Measurements from ENCODE around the gene MEGF9.

- no peak for TF ChIP-seq CTCF (optimal IDR thresholded peaks at IDR 0.05 in 1 of 3, IDR thresholded peaks at IDR 0.05 in 1 of 3, conservative IDR thresholded peaks at IDR 0.05 in 1 of 3; ENCODE audit: extremely low read depth in 1 of 3, insufficient read depth in 2 of 3, low read length in 3 of 3)
- no peak for TF ChIP-seq EZH2 (IDR thresholded peaks at IDR 0.05; ENCODE audit: low read length)
These were observed 13.0 kb downstream of the MEGF9 start for GRCh38 chr9:120701248-120701647.

All from keratinocyte (primary cell).